Brain pericyte (primary cell): ENCODE measurements around the gene AKR1C3.
"Not testable (repeated sequence)": the region's sequence is repeated elsewhere in the genome, so short reads cannot be mapped to it uniquely, and the experiment has no call there.

Source experiments
- DNase-seq: peaks from one replicate; pipeline ENCODE4 v3.0.0-alpha.2; 2012; ENCODE audit warnings: low read depth, low spot score

The AKR1C3 gene

GRCh38 chr10:5094265-5095205 lies at the start of gene AKR1C3:
Gene AKR1C3 (plus strand): TSS chr10:5094414. CDS start chr10:5094445, 31 bp downstream.
- DNase-seq = no peak

- no peak for DNase-seq
Observed at GRCh38 chr10:5045095-5045494, 49.1 kb upstream of the AKR1C3 start.

- DNase-seq = no peak
Observed at GRCh38 chr10:5046410-5046809, 47.8 kb upstream of the AKR1C3 start.

- not testable (repeated sequence) for DNase-seq
Observed at GRCh38 chr10:5047055-5047454, 47.2 kb upstream of the AKR1C3 start.

DNA sequence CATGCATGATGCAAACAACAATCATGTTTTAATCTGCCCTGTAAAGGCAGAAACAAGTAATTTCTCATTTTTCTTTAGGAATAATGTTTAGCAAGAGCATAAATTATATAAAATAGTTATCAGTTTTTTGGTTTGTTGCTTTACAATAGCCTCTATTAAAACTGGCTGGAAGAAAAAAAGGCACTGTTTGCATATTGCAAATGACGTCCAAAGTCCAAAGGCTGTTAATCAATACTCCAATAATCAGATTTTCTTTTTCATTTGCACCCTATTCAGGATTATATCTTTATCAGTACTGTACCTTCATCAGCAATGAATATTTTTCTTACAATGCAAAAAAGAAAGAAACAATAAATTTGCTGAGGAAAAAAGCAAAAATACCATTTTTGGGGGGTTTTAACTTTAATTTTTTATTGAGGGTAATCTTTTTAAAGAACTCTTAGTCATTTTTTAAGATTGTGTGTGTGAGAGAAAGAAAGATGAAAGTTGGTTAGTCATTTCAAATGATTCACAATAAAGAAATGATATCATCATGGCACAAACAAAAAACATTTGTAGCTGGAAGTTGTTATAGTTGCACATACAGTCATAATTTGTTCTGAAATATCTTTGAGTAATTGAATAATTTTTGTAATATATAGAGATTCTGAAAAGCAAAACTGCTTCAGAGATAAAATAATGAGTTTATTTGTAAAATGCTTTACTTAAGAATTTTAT lies 46.1 kb upstream of the AKR1C3 start:
- no peak for DNase-seq

- DNase-seq = not testable (repeated sequence)
Observed at GRCh38 chr10:5052951-5053500, 41.2 kb upstream of the AKR1C3 start.

GRCh38 chr10:5054831-5055230 lies 39.4 kb upstream of the AKR1C3 start:
- DNase-seq = not testable (repeated sequence)

- DNase-seq = not testable (repeated sequence)
Observed at GRCh38 chr10:5059267-5059666, 34.9 kb upstream of the AKR1C3 start.

DNA sequence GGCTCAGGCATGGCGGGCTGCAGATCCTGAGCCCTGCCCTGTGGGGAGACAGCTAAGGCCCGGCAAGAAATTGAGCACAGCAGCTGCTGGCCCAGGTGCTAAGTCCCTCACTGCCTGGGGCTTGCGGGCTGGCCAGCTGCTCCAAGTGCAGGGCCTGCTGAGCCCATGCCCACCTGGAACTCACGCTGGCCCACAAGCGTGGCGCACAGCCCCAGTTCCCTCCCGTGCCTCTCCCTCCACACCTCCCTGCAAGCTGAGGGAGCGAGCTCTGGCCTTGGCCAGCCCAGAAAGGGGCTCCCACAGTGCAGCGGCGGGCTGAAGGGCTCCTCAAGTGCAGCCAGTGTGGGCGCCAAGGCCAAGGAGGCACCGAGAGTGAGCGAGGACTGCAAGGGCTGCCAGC lies 33.4 kb upstream of the AKR1C3 start:
- not testable (repeated sequence) for DNase-seq

- no peak for DNase-seq
Observed at GRCh38 chr10:5064656-5065055, 29.6 kb upstream of the AKR1C3 start.

DNA sequence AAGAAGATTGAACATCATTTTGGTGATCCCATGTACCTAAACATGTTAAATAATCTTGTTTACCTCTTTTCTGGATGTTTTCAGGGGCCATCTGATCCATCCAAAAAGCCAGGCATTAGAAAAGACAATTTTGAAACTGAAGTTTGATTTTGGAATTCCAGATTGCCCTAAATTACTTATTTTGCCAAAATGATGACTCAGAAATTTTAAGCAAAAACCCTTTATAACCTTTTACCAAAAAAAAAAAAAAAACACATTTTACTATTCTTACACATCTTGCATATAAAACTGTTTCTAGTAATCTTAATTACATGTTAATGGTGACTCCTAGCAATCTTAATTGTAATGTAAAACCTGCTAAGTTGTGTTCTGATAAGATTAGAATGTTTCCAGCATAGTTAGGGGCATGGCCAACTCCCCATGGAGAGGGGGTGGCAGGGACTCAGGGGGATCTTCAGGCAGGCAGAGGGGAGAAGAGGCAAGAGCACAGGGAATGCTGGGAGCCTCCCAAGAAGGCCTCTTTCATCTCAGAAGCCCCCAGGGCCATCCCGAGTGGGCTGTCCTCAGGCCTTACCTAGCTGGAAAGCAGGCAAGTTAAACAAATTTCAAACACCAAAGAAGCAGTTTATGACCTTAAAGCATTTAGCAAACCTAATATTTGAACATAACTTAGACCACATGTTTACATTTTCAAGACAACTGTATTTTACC lies 25.8 kb upstream of the AKR1C3 start:
- no peak for DNase-seq

GRCh38 chr10:5070648-5071410 lies 23.4 kb upstream of the AKR1C3 start:
- no peak for DNase-seq

GRCh38 chr10:5071411-5072198 lies 22.6 kb upstream of the AKR1C3 start:
- DNase-seq = no peak

GRCh38 chr10:5073659-5074058 lies 20.6 kb upstream of the AKR1C3 start:
- DNase-seq = no peak

DNA sequence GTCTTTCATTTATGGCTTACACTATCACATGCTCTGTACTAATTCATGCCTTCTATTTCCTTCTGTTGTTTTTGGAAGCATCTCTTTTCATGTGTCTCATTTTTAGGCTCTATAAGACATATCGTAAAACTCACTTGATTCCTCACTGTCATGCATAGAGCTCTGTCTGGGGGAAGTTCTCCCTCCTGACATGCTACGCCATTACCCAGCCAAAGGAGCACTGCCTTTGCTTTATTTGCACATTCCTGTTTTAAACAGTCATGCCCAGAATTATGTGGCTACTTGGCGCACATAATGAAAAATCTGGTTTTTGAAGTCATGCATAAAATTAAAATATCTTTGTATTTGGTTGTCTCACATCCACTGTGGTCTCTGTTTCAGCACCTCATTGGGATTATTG lies 17.6 kb upstream of the AKR1C3 start:
- DNase-seq = no peak

DNA sequence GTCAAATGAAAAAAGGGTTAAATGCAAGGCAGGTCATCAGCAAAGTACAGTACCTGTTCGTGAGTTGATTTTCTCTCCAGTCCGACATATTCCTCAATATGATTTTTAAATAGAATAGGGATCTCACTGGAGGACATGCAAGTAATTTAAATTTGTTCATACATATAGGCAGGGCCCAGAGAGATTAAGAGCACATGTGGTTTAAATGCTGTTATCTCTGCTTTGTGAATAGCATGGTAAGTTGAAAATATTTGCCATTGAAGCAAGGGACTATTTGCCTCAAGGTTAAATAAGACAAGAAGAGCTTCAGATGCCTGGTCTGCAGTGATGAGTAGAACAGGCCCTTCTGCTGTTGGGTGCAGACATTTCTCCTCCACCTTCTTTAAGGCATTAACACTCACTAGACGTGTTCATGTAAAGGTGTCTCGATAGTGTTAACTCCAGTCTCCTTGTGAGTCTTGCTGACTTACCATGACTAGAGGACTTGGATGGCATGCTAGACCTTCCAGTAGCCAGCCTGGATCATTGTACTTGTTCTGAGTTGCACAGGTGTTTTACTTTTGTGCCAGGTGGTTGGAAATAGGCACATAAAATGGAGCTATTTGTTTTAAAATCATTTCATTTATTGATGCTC lies 15.6 kb upstream of the AKR1C3 start:
- no peak for DNase-seq

- no peak for DNase-seq
Observed at GRCh38 chr10:5079306-5079830, 14.8 kb upstream of the AKR1C3 start.

DNA sequence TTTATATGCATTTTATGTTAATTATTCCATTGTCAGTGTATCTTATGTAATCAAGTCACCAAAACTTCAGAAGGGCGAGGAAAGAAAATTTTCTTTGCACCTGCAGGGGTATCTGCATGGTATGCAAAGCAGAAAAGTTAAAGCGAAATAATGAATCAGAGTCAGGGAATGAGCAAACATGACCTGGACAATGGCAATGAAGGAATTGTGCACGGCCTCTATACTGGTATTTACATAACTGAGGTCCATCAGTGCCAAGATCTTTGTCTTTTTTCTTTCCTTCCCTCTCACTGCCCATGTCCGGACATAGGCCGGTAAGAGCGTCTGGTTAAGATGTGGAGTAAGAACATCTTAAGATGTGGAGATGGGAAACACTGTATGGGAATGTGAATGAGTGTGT lies 14.4 kb upstream of the AKR1C3 start:
- DNase-seq = no peak

GRCh38 chr10:5081091-5081490 lies 13.1 kb upstream of the AKR1C3 start:
- no peak for DNase-seq
